Midbrain (tissue), 1 donor: Measurements from ENCODE around the gene NKX3-2.

ENCODE experiments used
- DNase-seq: peaks from one replicate; lab custom pipeline; 2025; lab: John Stamatoyannopoulos, UW

Gene NKX3-2

GRCh38 chr4:13545394-13545808 lies 1.1 kb upstream of the NKX3-2 start:
- DNase-seq: no peak

GRCh38 chr4:13544606-13545393 lies 492 bp upstream of the NKX3-2 start:
- no peak for DNase-seq

GRCh38 chr4:13543032-13543838 lies 1.1 kb downstream of the NKX3-2 start:
- no peak for DNase-seq

GRCh38 chr4:13542577-13543031 lies 1.7 kb downstream of the NKX3-2 start:
- DNase-seq: no peak

GRCh38 chr4:13541720-13542576 lies 2.4 kb downstream of the NKX3-2 start:
- no peak for DNase-seq

GRCh38 chr4:13541176-13541604 lies 3.1 kb downstream of the NKX3-2 start:
- no peak for DNase-seq

GRCh38 chr4:13540446-13541175 lies 3.7 kb downstream of the NKX3-2 start:
- DNase-seq: no peak

GRCh38 chr4:13539619-13540445 lies 4.5 kb downstream of the NKX3-2 start:
- DNase-seq: no peak

GRCh38 chr4:13539047-13539618 lies 5.2 kb downstream of the NKX3-2 start:
- no peak for DNase-seq

GRCh38 chr4:13538427-13538973 lies 5.8 kb downstream of the NKX3-2 start:
- no peak for DNase-seq

- DNase-seq: no peak
These were observed 6.5 kb downstream of the NKX3-2 start for GRCh38 chr4:13537832-13538177.

GRCh38 chr4:13537011-13537831 lies 7.1 kb downstream of the NKX3-2 start:
- no peak for DNase-seq

GRCh38 chr4:13536607-13537006 lies 7.7 kb downstream of the NKX3-2 start:
- DNase-seq: no peak

- DNase-seq: no peak
These were observed 8.5 kb downstream of the NKX3-2 start for GRCh38 chr4:13535708-13536361.

GRCh38 chr4:13535118-13535517 lies 9.2 kb downstream of the NKX3-2 start:
- no peak for DNase-seq

- no peak for DNase-seq
These were observed 9.8 kb downstream of the NKX3-2 start for GRCh38 chr4:13534344-13535063.

- DNase-seq: no peak
These were observed 10.5 kb downstream of the NKX3-2 start for GRCh38 chr4:13533670-13534343.
